D341Med (cell line): Measurements from ENCODE around the gene AKAP10.
"Not testable (repeated sequence)": the region's sequence is repeated elsewhere in the genome, so short reads cannot be mapped to it uniquely, and the experiment has no call there.

Experiments
- DNase-seq: peaks from one replicate; pipeline ENCODE4 v3.0.0; 2012; ENCODE audit warnings: low spot score

Gene AKAP10

DNA sequence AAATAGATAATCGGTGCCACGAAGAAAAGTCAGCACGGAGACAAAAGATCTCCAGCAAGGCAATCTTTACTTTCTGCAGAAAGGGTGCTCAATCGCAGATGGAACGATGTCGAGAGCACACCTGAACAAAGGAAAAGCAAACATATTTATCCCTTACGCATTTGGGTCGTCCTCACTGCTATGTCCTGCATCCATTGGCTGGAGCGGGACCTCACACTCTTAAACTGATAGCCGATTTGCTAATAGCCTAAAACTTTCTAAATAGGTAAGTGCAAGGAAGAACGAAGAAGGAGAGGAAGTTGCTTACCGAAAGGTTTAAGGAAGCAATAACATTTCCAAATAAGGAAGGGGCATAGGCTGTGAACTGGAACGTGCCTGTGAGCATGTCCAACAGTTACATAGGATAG lies 1.2 kb upstream of the AKAP10 start:
- no peak for DNase-seq

DNA sequence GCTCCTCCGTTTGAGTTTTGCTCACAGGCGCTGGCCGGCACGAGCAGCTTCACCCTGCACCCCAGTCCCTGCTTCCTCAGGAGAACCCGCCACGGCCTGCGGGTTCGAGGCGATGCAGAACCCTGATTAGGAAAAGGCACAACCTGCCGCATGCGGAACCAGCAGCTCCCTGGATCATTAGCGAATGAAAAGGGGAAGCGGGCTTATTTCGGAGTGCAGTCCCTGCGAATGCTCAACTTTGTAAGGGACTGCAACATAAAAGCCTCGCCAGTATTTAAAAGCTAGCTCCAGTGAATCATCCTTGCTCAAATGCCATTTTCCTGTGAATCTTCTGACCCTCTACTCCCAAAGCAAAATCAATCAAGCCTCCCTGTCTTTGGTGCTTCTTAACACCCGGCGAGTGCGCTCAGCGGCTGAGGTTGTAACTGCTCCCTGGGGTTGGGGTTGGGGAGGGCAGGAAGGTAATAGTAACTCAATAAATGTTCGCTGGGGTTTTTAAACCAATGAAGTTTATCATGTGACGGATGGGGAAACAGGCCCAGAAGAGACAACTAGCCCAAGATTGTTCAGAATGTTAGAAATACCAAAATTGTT lies 678 bp upstream of the AKAP10 start:
- no peak for DNase-seq

DNA sequence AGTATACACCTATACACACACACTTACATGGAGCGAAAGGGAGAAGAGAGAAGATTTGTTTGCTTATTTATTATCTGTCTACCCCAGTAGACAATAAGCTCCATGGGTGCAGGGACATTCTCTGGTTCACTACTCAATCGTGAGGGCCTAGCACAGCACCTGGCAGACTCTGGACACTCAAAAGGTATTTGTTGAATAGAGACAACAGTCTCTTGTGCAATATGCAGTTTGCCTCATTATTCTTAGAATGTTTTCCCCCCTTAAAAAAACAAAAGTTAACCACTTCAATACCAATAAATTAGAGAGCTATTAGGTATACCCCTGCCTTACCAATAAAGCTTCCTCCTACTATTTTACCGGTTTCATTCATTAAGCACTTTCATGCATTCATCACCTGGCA lies 2.0 kb downstream of the AKAP10 start:
- no peak for DNase-seq

DNA sequence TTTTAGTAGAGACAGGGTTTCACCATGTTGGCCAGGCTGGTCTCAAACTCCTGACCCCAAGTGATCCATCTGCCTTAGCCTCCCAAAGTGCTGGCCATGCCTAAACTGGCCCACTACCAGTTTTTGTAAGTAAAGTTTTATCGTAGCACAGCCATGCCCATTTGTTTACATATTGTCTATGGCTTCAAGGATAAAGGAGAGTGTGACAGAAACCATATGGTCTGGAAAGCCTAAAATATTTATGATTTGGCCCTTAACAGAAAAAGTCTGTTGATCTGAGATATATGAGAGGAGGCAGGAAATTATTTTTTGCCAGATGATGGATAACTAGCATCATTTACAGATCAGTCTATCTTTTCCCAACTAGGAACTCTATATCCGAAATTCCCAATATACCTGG lies 4.5 kb downstream of the AKAP10 start:
- no peak for DNase-seq

DNA sequence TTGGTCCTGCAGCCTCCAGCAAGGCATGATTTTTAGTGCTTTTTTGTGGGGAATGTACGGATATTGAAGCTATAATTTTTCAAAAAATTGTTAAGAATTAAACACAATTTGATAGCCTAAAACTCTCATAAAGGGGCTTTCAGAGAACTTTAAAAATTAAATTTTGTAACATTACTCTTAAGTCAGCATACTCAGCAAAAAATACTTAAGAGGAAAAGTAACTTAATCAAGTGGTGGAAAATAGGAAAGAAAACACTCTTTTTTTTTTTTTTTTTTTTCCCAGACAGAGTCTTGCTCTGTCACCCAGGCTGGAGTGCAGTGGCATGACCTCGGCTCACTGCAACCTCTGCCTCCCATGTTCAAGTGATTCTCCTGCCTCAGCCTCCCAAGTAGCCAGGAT lies 14.7 kb downstream of the AKAP10 start:
- not testable (repeated sequence) for DNase-seq

DNA sequence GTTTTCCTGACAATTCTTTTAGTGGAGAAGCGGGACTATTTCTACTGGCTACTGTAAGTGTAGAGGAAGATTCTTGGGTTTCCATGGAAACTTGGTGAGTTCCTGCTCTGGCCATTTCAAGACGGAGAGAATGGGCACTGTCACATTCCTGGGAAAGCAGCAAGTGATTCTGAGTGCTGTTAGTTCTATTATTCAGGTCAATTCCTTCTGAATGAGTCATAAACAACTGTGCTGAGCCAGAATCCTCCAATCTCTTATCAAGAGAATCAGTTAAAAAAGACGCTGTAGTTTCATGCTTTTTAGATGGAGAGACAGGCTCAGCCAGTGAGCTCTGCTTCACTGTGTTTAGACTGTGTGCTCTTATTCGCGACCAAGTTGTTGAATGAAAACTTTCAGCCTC lies 19.6 kb downstream of the AKAP10 start:
- DNase-seq: no peak

DNA sequence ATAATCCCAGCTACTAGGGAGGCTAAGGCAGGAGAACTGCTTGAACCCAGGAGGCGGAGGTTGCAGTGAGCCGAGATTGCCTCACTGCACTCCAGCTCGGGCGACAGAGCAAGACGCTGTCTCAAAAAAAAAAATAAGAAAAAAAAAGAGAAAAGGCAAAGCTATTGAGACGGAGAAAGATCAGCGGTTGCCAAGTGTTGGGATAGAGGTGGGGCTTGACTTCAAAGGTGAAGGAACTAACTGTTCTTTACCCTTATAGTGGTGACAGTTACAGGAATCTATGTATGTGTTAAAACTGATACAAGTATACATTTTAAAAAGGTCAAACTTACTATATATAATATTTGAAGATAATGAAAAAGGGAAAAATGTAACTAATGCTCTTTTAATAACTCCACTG lies 22.5 kb downstream of the AKAP10 start:
- no peak for DNase-seq

DNA sequence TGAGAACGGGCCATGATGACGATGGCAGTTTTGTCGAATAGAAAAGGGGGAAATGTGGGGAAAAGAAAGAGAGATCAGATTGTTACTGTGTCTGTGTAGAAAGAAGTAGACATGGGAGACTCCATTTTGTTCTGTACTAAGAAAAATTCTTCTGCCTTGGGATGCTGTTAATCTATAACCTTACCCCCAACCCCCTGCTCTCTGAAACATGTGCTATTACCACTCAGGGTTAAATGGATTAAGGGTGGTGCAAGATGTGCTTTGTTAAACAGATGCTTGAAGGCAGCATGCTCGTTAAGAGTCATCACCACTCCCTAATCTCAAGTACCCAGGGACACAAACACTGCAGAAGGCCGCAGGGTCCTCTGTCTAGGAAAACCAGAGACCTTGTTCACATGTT lies 26.2 kb downstream of the AKAP10 start:
- DNase-seq: not testable (repeated sequence)

DNA sequence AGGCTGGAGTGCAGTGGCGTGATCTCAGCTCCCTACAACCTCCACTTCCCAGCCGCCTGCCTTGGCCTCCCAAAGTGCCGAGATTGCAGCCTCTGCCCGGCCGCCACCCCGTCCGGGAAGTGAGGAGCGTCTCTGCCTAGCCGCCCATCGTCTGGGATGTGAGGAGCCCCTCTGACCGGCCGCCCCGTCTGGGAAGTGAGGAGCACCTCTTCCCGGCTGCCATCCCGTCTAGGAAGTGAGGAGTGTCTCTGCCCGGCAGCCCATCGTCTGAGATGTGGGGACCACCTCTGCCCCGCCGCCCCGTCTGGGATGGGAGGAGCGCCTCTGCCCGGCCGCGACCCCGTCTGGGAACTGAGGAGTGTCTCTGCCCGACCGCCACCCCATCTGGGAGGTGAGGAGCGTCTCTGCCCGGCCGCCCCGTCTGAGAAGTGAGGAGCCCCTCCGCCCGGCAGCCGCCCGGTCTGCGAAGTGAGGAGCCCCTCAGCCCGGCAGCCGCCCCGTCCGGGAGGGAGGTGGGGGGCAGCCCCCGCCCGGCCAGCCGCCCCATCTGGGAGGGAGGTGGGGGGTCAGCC lies 26.9 kb downstream of the AKAP10 start:
- not testable (repeated sequence) for DNase-seq

DNA sequence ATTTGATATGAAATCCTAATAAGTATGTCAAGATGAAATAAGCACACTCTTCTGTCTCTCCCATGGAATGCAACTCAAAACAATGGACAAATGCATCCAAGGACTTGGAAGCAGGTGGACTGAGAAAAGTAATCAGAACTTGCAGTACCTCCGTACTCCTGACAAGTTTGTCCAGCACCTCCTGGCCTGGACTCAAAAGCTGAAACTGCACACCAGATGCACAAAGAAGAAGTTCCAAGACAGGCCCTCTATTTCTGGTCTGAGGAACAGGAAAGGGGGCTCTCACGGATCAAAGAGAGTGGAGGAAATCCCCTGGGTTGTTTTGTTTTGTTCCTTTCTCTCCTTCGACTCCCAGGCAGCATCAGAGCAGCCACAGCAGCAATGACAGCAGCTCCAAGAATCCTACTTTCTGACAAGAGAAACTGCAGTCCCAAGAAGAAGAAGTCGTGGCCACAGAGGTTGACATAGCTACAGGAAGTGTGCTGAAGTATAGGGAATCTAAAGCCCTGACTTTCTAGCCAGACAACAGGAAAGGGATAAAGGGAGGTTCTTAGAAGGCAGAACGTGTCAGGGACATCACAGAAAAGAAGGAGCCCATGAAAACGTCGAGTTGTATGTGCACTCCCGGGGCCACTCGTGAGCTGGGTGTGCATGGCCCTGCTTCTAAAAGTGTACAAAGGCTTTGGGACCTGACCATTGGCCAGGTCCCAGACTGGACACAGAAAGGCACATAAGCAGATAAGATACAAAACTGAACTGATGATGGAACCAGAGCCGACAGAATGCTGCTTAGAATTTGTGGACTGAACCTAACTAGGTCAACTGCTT lies 29.3 kb downstream of the AKAP10 start:
- DNase-seq: no peak

DNA sequence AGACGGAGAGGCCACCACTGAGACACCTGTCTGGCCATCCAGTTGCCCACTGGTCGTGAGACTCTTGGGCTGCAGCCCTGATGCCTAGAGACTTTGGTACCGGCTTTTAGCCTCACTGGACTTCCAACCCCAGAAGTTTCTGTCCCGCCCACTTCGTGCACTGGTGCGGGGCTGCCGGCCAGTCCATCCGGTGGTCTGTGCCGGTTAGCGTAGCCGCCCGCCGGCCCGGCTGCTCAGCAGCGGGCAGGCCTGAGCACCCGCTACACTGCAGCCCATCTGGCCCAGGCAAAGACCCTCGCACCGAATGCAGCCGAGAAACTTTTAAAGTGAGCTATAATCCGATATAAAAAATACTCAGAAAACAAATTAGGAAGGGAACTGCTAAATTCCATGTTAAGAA lies 30.7 kb downstream of the AKAP10 start:
- DNase-seq: no peak

DNA sequence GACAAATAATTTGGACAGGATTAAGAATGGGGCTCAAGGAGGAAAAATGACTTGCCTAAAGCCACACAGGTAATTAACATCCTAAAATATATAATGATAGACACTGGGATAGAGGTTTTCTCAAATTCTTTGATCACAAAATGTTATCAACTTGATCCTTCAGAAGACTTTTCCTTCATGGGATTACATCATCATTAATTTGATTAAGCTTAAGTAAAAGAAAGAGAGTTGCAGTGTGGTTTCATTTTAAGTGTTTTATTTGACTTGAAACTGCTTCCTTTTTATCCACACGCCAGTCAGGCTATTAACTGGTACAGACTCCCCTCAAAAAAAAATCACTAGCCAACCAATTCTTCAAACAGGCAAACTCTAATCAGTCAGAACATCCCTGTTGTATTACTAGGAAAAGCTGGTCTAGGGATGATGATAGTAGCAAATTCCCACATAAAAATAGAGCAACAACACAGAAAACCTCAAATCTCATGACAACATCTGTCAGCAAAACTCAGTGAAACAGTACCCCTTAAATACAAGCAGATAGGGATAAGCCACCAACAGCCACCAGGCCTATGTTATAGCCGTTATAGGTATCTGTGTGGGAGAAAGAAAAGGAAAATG lies 32.5 kb downstream of the AKAP10 start:
- DNase-seq: no peak

DNA sequence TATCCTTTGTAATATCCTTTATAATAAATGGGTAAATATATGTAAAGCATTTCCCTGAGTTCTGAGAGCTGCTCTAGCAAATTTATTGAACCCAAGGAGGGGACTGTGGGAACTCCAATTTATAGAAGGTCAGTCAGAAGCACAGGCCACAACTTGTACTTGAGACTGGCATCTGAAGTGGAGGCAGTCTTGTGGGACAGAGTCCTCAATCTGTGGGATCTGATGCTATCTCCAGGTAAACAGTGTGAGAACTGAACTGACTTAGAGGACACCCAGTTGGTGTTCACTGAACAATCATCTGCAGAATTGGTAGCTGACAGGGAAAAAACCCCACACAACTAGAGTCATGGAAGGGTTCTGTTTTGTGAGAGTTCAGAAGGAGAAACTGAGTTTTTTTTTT lies 34.0 kb downstream of the AKAP10 start:
- DNase-seq: no peak

DNA sequence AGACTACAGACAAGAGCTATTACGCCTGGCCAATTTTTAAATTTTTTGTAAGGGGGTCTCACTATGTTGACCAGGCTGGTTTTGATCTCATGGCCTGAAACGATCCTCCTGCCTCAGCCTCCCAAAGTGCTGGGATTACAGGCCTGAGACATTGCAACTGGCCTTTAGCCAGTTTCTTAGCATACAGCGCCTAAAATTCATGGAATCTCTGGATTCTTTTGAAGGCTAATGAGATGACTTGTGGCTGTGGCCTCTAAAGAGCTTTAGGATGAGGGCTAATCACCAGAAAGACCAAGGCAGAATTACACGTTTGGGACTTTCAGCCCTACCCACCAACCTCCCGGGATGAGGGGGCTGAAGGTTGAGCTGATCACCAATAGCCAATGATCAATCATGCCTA lies 34.6 kb downstream of the AKAP10 start:
- DNase-seq: no peak

DNA sequence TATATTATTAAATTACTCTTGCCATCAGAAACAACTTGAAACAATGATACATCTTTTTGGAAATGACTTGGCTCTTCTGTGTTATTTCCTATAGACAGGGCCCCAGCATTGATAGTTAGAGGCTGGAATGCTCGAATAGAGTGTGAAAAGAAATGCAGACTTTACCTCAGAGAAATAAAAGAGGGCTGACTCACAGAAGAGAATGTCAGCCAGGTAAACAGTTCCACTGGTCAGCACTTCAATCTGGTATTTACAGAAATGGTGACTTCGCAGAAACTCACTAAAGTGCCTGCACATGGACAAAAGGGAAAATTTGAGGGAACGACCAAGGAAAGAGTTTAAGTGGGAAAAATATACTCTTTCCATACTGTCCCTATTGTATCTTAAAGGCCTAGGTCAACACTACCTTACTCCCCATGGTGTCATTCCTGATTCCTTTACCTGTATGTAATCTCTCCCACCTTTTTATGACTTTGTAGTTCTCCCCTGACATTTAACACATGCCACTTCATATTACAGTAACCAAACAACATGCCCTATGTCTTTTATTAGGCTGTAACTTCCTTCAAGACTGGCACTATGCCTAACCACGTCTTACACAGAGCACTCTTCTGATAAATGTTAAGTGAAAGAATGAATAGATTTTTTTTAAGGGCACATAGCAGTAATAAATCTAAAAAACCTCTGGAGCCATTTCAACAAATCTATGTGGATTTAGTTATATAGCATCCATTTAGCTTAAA lies 36.7 kb downstream of the AKAP10 start:
- no peak for DNase-seq

DNA sequence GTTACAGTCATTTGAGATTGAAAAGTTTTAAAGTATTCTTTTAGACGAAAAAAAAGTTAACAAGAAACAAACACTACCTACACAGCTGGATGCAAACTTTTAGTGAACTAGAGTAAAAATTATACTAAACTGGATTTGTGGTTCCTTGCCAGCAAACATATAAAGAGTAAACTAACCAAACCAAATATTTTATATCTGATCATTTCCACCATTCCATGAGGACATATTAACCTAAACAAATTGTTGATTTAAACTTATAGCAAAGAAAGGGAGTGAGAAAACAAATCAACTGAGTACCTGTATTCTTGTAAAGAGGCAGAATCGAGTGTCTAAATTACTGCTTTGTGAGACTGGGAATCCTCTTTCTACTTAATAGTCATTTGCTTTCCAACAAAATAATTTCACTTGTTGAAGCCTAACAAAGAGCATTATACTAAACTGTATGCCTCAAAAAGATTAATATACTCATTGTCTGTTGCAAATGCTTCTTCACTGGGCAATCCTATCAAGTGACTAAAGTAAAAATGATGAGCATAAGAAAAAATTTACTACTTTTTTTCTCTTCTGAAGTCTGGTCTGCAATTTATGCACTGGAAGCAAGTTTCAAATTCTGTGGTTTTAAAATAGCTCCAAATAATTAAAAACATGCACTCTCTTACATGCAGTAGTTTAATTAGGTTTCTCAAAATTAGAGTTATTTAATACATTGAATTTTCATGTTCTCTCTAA lies 37.5 kb downstream of the AKAP10 start:
- no peak for DNase-seq

DNA sequence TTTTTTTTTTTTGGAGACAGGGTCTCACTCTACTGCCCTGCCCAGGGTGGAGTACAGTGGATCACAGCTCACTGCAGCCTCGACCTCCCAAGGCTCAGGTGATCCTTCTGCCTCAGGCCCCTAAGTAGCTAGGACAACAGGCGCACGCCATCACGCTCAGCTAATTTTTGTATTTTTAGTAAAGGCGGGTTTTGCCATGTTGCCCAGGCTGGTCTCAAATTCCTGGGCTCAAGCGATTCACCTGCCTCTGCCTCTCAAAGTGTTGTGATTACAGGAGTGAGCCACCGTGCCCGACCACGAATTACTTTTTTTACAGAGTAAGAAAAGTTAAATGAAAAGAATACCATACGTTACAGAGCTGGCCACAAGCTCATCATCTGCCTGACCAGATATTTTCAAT lies 38.9 kb downstream of the AKAP10 start:
- DNase-seq: no peak

DNA sequence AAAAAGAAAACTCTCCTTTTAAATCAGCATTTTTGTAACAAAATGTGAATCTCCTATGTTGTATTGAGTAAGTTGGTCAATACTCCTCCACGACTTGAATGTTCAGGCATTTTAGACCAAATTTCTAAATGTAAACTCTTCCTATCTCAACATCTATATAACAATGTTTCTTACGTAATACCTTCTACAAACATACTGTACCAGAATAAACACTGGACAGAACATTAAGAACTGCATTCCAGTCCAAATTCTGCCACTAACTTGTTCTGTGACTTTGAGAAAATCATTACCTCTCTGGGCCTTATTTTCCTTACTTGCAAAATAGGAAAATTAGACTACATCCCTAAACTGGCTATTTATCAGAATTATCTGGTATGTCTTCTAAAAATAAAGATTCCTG lies 40.1 kb downstream of the AKAP10 start:
- DNase-seq: no peak

DNA sequence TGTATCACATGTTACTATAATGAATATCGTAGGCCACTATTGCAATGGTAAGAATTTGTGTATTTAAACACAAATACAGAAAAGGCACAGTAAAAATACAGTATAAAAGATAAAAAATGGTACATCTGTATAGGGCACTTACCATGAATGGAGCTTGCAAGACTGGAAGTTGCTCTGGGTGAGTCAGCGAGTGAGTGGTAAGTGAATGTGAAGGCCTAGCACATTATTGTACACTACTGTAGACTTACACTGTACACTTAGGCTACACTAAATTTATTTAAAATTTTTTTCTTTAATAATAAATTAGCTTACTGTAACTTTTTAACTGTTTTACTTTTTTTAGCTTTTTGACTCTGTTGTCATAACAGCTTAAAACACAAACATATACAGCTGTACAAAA lies 42.5 kb downstream of the AKAP10 start:
- DNase-seq: no peak

DNA sequence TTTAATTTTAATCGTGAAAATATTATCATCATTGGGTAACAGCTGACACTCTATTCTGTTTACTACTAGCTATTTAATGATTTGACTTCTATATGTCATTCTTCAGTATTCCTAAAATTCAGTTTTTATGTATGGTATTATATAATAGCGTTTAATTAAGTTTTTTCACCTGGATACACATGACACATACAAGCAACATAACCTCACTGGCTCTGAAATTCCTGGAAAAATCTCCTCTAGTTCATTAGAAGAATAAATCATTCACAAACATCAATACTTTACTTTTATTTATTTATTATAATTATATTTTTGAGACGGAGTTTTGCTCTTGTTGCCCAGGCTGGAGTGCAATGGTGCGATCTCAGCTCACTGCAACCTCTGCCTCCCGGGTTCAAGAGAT lies 44.0 kb downstream of the AKAP10 start:
- no peak for DNase-seq

DNA sequence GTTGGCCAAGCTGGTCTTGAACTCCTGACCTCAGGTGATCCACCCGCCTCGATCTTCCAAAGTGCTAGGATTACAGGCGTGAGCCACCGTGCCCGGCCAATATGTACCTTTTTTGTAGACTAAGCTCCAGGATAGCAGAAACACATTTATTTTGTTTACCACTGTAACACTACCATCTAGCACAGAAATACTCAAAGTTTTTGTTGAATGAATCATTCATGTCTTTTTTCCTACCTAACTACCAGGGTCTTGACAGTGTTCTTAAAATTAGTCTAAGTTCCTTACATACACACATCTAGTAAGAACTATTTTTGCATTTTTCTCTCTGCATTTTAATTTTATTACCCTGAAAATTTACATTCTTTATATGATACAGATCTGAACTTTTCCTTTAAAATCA lies 44.4 kb downstream of the AKAP10 start:
- no peak for DNase-seq

DNA sequence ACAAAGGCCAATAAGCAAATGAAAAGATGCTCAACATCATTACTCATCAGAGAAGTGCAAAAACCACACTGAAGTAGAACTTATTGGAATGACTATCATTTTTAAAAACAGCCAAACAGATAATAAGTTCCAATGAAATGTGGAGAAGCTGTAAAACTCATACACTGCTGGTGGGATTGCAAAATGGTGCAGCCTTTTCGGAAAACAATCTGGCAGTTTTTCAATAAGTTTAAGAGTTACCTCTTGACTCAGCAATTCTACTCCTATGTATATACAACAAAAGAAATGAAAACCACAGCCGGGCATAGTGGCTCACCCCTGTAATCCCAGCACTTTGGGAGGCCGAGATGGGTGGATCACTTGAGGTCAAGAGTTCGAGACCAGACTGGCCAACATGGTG lies 49.3 kb downstream of the AKAP10 start:
- DNase-seq: no peak
